Head of caudate nucleus (tissue), 42 donors: ENCODE measurements around the gene CDYL2.

Experiments used
- DNase-seq, 42 donors: peaks; one replicate each; pipeline versions ENCODE4 v3.0.0 to v3.0.0-alpha.2; 2020 to 2021; ENCODE audit warnings: mixed read lengths in 7 of 42
- intact Hi-C: fragments of 100-400 bp; cut with DNase I; formaldehyde crosslinking; loops from one replicate; pipeline ENCODE4 v1.15.0; 2022

The CDYL2 gene

DNA sequence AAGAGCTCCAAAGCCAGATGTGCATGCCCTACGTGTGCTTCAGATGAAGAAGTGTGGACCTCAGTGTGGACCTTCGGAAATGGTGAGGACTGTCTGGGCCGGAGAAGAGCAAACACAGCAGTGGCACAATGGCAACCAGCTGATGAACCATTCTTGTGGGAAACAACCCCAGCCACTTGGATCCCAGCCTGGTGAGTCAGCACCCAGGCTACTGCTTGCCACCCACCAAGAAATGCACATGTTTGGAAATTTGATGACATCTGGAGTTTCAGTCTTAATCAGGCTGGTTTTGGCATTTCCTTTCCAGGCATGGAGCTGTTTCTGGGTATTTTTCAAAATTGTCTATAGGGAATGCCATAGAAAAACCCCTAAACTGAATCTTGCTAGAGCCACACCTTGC lies 220.9 kb downstream of the CDYL2 start:
- peak in 10 of 42 donors; percentile 6 to 51 (median 20) for DNase-seq
- intact Hi-C loops, result no loop called here

DNA sequence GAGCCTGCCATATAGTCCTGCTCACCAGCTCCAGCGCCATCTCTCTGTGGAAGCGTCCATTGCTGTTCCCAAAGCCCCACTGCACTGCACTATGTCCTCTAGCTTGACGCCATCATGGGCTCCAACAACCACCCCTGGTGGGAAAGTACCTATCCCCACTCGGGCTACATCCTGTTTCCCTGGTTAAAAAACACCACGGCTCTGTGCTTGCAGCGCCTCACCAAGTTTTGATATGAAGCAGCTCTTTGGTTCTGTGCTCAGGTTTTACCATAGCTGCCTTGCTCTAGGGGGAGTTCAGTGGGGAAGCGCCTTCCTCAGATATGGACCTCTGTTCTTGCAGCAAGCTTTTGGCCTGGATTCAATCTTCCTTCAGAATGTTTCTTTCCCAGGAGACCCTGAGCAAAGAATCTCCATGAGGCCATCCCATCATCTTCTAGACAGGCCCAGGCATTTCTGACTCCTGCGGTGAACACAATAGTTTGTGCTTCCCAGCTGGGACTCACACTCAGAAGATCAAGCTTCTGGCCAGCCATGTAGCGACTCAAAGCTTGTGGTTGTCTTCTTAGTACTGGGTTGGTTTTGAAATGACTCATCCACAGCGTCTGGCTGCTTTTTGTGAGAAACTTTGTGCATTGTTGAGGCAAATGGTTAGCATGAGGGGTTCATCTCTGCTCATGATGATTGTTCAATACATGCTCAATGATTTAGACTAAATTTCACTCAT lies 224.1 kb downstream of the CDYL2 start:
- DNase-seq, result no peak
- intact Hi-C loops, result no loop called here

DNA sequence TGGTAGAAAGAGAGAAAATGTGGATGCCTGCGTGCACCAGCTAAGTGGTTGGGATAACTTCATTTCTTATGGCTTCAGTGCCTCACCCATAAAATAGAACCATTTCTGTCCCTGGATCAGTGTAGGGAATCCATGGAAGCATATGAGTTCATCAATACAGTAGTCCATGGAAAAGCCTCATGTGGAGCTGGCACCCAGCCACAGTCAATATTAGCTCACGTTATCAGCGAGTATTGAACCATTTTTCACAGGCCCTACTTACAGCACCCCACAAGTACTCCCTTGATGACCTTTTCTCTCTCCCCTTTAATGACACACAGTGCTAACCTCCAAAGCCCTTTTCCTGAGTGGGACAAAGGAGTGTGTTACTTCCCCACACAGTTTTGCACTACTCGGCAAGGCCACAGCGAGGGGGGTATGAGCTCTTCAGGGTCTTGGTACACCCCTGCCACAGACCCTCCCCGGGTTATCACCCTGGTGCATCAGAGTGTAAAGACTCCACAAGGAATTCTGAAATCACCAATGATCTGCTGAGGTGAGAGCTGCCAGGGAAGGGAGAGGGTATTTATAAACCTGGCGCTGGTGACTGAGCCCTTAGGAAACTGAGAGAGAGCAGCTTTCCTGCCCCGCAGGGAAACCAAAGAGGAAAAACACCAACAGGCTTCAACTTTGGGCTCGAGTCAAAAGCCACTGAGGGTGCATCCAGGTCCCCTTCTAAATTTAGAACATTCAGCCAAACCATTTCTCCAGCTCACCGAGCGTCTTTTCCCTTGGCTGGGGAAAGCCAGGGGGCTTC lies 226.7 kb downstream of the CDYL2 start:
- intact Hi-C loops, result no loop called here
- no peak for DNase-seq

DNA sequence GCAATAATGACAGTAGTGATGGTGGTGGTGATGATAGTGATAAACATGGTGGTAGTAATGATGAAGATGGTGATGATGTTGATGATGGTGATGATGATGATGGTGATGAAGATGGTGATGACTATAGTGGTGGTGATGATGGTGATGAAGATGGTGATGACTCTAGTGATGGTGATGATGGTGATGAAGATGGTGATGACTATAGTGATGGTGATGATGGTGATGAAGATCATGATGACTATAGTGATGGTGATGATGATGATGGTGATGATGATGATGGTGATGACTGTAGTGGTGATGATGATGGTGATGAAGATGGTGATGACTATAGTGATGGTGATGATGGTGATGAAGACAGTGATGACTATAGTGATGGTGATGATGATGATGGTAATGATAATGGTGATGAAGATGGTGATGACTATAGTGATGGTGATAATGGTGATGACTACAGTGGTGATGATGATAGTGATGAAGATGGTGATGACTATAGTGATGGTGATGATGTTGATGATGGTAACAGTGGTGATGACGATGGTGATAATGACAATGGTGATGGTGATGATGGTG lies 228.0 kb downstream of the CDYL2 start:
- DNase-seq, result no peak
- intact Hi-C loops, result no loop called here

DNA sequence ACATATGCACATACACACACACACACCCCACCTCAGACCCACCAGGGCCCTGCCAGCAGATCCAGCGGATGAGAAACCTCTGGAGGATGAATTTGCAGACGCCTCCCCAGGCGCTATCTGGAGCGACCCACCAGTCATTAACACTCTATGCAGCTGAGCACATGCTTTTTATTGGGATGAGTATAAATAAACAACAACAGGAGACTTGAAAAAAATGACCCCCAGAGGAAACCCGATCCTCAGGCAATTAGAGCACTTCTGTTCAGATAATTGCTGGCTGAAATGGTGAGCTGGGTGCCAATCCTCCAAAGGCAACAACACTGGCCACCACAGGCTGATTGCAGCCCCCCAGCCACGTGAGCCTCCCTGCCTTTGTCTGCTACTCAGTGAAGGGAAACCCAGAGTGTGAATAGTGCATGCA lies 230.7 kb downstream of the CDYL2 start:
- intact Hi-C loops, result no loop called here
- DNase-seq, result no peak

DNA sequence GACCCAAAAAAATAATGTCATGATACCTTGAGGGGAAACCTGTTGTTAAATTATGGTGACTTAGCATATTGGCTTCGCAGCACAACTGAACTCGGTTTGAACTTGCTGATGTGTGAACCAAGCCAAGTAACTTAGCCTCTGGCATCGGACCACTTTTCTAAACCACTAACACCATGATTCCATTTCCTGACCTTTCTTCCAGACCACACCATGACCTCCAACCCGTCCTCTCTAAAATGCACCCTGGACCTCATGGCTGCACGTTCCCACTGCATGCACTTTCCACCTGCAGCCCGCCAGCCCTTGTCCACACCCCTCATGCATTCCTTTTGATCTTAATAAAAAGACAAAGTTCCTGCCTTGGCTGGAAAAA lies 234.3 kb downstream of the CDYL2 start:
- DNase-seq, result no peak
- intact Hi-C loops, result no loop called here

DNA sequence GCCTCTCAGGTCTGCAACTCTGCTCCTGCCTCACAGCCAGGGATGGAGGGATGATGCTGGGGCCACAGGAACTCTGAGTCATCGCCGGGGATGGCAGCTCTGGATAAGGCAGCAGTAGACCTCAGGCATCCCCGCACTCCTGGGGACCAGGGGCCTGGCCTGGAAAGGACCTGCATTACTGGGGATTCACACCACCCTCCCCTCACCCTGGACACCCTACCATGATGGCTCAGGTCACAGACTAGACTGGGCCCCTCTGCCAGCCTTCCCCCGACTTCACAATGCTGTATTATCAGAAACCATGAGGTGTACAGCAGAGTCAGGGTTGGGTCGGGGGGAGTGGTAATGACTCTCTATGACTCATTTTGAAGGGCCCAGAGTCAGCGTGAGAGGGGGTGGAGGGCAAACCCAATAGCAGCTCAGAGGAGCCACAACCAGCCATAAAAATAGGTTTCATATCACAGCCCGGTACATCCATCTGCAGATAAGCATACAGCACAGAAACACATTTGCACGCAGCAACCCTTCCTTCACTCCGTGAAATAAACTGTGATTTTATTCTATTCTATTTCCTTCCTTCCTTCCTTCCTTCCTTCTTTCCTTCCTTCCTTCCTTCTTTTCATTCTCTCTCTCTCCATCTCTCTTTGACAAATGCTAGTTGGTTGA lies 234.8 kb downstream of the CDYL2 start:
- intact Hi-C loops, result no loop called here
- DNase-seq, result no peak

DNA sequence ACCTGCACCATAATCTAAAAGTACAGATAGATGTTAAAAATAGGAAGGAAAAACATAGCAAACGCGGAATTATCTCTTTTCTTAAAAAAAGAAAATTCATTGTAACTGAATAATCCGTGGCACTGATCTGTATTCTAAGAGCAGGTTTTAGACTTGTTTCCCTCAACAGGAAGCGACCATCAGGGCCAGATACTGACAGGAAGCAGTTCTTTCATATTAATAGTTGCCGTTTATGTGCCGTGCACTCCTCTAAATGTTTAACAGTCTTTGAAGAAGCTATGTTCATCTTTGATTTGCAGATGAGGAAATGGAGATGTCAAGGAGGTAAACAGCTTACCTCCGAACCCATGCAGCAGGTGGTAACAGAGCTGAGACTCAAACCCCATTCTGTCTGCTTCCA lies 240.0 kb downstream of the CDYL2 start:
- intact Hi-C loops, result no loop called here
- DNase-seq, result no peak

DNA sequence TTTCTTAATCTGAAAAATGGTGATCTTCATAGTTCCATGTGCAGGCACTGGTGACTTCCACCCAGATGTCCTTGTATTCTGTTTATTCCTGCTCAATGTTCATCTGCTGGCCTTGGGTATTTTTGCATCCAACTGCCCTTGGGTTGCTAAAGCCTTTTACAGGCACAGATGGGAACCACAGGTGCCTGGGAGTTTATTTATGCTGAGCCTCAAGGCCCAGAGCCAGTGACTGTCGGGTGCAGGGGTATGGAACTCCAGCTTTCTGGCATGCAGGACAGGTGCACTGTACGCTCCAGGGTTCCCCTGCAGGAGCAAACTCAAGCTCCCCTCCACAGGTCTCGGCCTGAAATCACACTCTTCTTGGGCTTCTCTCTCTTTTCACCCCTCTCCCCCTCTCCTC lies 241.3 kb downstream of the CDYL2 start:
- DNase-seq, result no peak
- intact Hi-C loops, result no loop called here

DNA sequence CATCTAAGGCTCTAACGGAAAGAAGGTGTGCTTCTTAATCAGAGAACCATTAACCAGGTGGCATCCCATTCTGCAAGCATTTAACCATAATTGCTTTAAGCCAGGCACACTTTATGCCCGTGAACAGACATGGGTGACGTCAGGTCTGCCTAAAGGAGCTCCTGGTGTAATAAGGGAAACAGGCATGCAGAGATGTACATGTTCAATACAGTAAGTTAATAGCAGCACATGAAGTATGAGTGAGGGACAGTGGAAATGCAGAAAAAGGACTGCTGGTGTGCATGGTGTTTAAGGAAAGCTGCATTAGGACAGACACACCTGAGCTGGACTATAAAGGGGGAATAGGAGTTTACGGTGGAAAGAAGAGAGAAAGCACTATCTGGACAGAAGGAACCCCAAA lies 245.0 kb downstream of the CDYL2 start:
- intact Hi-C loops, result no loop called here
- no peak for DNase-seq

DNA sequence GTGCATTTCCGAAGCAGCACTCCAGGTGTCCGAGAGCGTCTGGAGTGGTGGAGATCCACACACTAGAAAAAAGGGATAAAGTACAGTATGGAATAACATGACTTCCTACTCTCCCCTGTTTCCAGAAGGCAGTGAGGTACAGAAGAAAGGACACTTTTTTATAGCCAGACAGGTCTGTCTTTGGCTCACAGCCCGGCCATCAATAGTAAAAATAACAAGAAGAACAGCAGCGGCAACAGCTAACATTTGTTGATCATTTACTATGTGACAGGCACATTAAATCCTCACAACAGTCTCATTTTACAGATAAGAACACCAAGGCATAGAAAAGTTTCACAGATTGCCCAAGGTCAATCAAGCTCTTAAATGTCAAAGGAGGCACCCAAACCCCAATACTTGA lies 247.4 kb downstream of the CDYL2 start:
- intact Hi-C loops, result no loop called here
- DNase-seq, result no peak

DNA sequence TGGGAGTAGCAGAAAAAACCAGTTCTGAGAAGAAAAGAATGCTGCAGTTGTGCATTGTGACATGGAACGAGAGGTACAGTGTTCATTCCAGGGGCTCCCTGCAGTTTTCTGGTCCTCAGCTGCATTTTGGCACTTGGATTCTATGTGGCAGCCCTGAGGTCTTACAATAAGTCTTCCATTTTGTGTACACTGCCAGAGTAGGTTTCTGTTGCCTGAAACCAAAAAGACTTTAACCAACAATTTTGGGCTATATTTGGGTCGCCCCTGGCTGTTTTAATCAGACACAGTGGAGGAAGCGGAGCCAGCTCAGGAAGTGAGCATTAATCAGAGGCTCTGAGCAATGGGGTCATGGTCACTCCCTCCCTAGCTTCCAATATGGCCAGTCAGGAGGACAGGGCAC lies 247.9 kb downstream of the CDYL2 start:
- intact Hi-C loops, result no loop called here
- no peak for DNase-seq

DNA sequence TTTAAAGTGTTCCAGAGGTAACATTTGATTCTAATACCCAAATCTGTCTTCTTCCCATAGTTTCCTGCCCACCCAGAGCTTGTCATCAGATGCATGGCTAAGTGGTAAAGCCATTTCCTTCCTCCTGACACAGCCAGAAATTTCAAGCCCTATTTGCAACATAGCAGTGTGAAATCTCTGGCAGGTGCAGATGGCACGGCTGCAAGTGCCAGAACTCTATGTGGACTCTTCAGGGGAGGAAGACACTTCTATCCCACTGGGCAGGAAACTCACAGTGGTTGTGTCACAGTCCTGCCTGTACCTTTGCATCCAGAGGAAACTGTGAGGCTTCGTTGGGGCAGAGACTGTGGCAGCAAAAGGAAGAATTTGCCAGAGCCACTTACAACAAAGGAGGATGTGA lies 250.4 kb downstream of the CDYL2 start:
- intact Hi-C loops, result no loop called here

DNA sequence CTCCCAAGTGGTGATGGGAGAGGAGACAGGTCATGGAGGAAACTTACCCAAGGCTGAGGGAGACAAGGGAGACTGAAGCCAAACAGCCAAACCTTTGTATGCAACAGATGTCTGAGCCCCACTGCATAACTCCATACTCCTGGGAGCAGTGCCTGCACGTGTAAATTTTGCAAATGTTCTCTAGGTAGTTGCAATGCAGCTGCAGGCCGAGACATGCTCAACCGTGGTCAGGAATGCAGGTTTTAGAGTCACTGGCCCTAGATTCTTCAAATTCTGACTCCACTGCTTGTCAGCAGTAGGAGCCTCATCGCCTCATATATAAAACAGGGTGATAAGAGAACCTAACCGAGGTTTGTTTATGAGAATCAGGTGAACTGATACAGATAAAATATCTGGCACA lies 252.1 kb downstream of the CDYL2 start:
- intact Hi-C loops, result no loop called here
- no peak for DNase-seq

More for the DNA sequence above, 250.4 kb downstream of the CDYL2 start:
- no peak for DNase-seq
